ENCODE results near the gene DDX23.

DNA sequence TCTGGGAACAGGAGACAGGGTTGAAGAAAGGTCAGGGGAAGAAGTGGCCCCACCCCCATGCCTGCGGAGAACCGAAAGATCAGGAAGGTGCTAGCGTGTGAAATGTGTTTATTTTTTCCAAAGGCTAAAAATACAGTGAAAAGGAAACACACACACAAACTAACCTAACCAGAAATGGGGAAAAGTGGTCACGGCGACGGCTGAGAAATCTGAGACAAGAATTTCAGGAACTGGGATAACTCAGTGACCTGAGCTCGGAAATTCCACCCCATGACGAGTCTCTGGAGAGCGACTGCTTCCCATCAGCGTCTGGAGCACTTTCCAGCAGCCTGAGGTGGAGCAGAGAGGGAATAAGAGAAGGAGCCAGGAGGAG is 30.3 kb upstream of the DDX23 start:
- TF ChIP-seq, protein P1, sequence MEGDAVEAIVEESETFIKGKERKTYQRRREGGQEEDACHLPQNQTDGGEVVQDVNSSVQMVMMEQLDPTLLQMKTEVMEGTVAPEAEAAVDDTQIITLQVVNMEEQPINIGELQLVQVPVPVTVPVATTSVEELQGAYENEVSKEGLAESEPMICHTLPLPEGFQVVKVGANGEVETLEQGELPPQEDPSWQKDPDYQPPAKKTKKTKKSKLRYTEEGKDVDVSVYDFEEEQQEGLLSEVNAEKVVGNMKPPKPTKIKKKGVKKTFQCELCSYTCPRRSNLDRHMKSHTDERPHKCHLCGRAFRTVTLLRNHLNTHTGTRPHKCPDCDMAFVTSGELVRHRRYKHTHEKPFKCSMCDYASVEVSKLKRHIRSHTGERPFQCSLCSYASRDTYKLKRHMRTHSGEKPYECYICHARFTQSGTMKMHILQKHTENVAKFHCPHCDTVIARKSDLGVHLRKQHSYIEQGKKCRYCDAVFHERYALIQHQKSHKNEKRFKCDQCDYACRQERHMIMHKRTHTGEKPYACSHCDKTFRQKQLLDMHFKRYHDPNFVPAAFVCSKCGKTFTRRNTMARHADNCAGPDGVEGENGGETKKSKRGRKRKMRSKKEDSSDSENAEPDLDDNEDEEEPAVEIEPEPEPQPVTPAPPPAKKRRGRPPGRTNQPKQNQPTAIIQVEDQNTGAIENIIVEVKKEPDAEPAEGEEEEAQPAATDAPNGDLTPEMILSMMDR (IDR thresholded peaks at IDR 0.05), result no peak
- no peak for TF ChIP-seq POLR2A (IDR thresholded peaks at IDR 0.05)

Measured in right lobe of liver (tissue), 4 donors.